HepG2 (cell line): ENCODE data around the gene ZNF345. TPM values are rescaled to one million over a fixed set of nuclear protein-coding genes. Genes with fewer than 3 reads are reported as not detected.

Experiments
- GATAD1 ChIP-seq: IDR thresholded peaks from 2 replicates; pipeline ENCODE4 v1.6.1; 2016; ENCODE audit warnings: missing genetic modification reagents, missing compliant biosample characterization
- GFI1 ChIP-seq: sonication (generic); formaldehyde crosslinking; IDR thresholded peaks from 2 replicates; pipeline ENCODE4 v1.5.0; 2020; ENCODE audit warnings: missing genetic modification reagents, mild to moderate bottlenecking, borderline replicate concordance
- HES4 ChIP-seq: sonication (generic); formaldehyde crosslinking; IDR thresholded peaks from 2 replicates; pipeline ENCODE4 v1.9.0; 2021; ENCODE audit warnings: mild to moderate bottlenecking, missing genetic modification reagents, borderline replicate concordance
- HMG20A ChIP-seq: IDR thresholded peaks from 2 replicates; pipeline ENCODE4 v1.6.1; 2016; ENCODE audit warnings: borderline replicate concordance
- HOXD1 ChIP-seq: sonication (generic); formaldehyde crosslinking; IDR thresholded peaks from 2 replicates; pipeline ENCODE4 v1.5.0; 2020; ENCODE audit warnings: missing genetic modification reagents
- ISX ChIP-seq: sonication (generic); formaldehyde crosslinking; conservative IDR thresholded peaks from 2 replicates; pipeline ENCODE4 v1.5.0; 2020; ENCODE audit warnings: missing genetic modification reagents
- KDM5A ChIP-seq: fragments of 200-600 bp; sonication (generic); IDR thresholded peaks from 2 replicates; pipeline ENCODE4 v1.7.0; 2018; ENCODE audit warnings: antibody characterized with exemption, mild to moderate bottlenecking, low read length, borderline replicate concordance
- LCORL ChIP-seq, 2 experiments: fragments of 450-650 bp in 1 of 2; sonication (generic) in 1 of 2; formaldehyde crosslinking in 1 of 2; IDR thresholded peaks; 2 replicates each; pipeline versions ENCODE4 v1.5.0 to v1.6.1; 2017 to 2020; ENCODE audit warnings: antibody characterized with exemption in 1 of 2, missing genetic modification reagents in 1 of 2
- NAIF1 ChIP-seq: sonication (generic); formaldehyde crosslinking; IDR thresholded peaks from 2 replicates; pipeline ENCODE4 v1.5.0; 2020; ENCODE audit warnings: mild to moderate bottlenecking, missing genetic modification reagents, borderline replicate concordance
- NFATC3 ChIP-seq: sonication (generic); formaldehyde crosslinking; IDR thresholded peaks from 2 replicates; pipeline ENCODE4 v1.5.1; 2020; ENCODE audit warnings: mild to moderate bottlenecking, missing genetic modification reagents
- NFYB ChIP-seq: sonication (generic); formaldehyde crosslinking; IDR thresholded peaks from 2 replicates; pipeline ENCODE4 v1.4.0; 2020; ENCODE audit warnings: missing genetic modification reagents
- NFYC ChIP-seq: IDR thresholded peaks from 2 replicates; pipeline ENCODE4 v1.6.1; 2016; ENCODE audit warnings: missing genetic modification reagents, missing compliant biosample characterization
- POLR2A ChIP-seq, 2 experiments: IDR thresholded peaks; 2 replicates each; pipeline ENCODE4 v1.6.1; 2011; ENCODE audit warnings: low read depth in 2 of 2, low read length in 2 of 2, mild to moderate bottlenecking in 1 of 2, moderate library complexity in 1 of 2; ENCODE audit not compliant: insufficient read depth in 1 of 2
- RBAK ChIP-seq: sonication (generic); formaldehyde crosslinking; IDR thresholded peaks from 2 replicates; pipeline ENCODE4 v1.5.1; 2020; ENCODE audit warnings: mild to moderate bottlenecking, missing genetic modification reagents
- SALL1 ChIP-seq: sonication (generic); formaldehyde crosslinking; IDR thresholded peaks from 2 replicates; pipeline ENCODE4 v1.8.0; 2022; ENCODE audit warnings: mild to moderate bottlenecking, missing genetic modification reagents
- SRY ChIP-seq: sonication (generic); formaldehyde crosslinking; IDR thresholded peaks from 2 replicates; pipeline ENCODE4 v1.8.0; 2022; ENCODE audit warnings: mild to moderate bottlenecking, missing genetic modification reagents
- TRAFD1 ChIP-seq: sonication (generic); formaldehyde crosslinking; IDR thresholded peaks from 2 replicates; pipeline ENCODE4 v1.5.1; 2020; ENCODE audit warnings: missing genetic modification reagents, mild to moderate bottlenecking, borderline replicate concordance
- UBTF ChIP-seq: sonication (generic); formaldehyde crosslinking; IDR thresholded peaks from 2 replicates; pipeline ENCODE4 v1.4.0; 2020; ENCODE audit warnings: mild to moderate bottlenecking, missing genetic modification reagents
- ZKSCAN1 ChIP-seq: fragments of 150-350 bp; IDR thresholded peaks from 2 replicates; pipeline ENCODE4 v1.6.1; 2014; ENCODE audit warnings: low read length
- ZNF160 ChIP-seq: sonication (generic); formaldehyde crosslinking; IDR thresholded peaks from 2 replicates; pipeline ENCODE4 v1.8.0; 2022; ENCODE audit warnings: mild to moderate bottlenecking, inconsistent platforms, missing genetic modification reagents
- ZNF205 ChIP-seq: IDR thresholded peaks from 2 replicates; pipeline ENCODE4 v1.6.1; 2018; ENCODE audit warnings: missing biosample characterization, missing genetic modification reagents
- ZNF451 ChIP-seq: sonication (generic); formaldehyde crosslinking; IDR thresholded peaks from 2 replicates; pipeline ENCODE4 v1.5.0; 2020; ENCODE audit warnings: mild to moderate bottlenecking, missing genetic modification reagents
- ZNF576 ChIP-seq: sonication (generic); formaldehyde crosslinking; IDR thresholded peaks from 2 replicates; pipeline ENCODE4 v1.4.0; 2020; ENCODE audit warnings: mild to moderate bottlenecking, missing genetic modification reagents
- polyA plus RNA-seq, 8 experiments: library from polyadenylated mRNA; depleted of rRNA in 3 of 8; stranded (reverse) in 7 of 8; unstranded in 1 of 8; fragments of >200 nt; fragmentation: Illumina TruSeq in 4 of 8; extraction: Trizol in 4 of 8; gene quantifications; 2 replicates each; pipeline versions ENCODE4 v1.2.1 to v1.2.3, GENCODE V29; 2011 to 2016; ENCODE audit warnings: low read depth in 4 of 8, missing spikeins in 1 of 8, mixed read lengths in 1 of 8; ENCODE audit not compliant: insufficient read depth in 1 of 8
- total RNA-seq, 5 experiments: library from RNA; depleted of rRNA; stranded (reverse); fragments of >200 nt; fragmentation: Illumina TruSeq; extraction: Trizol; gene quantifications; 2 replicates each; pipeline ENCODE4 v1.2.3, GENCODE V29; 2016; ENCODE audit warnings: low read depth in 1 of 5
- TF ChIP-seq, protein P1 (sequence below): sonication (generic); formaldehyde crosslinking; IDR thresholded peaks from 2 replicates; pipeline ENCODE4 v1.8.0; 2022; ENCODE audit warnings: missing genetic modification reagents, mild to moderate bottlenecking, inconsistent platforms, borderline replicate concordance

ZNF345 gene
- total and polyA plus RNA-seq, 2 of the 13 experiments (the other 11 are each of a cell fraction or from before 2014, with no cell fraction given): 2.6 to 2.9 TPM

DNA sequence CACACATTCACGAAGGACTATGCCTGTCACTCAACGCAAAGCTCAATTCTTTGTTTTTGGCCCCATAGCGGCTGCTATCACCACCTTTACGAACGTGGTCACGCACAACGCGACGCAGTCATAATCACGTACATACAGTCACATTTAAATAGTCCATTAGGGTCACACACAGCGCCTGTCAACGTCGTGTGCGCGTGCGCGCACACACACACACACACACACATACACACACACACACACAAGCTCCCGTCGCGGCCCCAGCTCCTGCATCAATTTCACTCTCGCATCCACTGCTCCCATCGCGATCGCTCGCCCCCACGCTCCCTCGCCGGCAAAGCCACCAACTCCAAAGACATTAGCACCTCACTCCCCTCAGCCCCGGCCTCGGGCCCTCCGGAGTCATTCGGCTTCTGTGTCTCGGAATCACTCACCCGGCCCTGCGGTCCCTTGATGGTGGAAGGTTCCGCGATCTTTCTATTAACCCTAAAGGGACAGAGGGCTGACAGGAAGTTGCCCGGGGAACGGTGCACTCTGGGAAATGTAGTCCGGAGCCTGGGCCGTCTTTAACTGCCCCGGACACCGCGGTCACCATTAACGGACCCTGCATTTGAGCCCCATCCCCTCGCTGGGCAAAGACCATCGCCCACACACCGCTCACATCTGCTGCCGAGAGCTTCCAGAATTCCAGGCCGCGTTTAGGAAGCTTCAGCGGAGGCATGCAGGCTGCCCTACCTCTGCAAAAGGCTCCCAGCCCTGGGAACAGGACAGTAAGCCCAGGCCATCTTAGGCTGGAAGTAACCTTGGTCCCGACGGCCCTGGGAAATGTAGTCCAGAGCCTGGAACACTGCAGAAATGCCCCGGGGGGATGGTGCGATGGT, 12.5 kb upstream of the ZNF345 start, which contains the start of gene ZNF790 (continued):
- TF ChIP-seq ZKSCAN1: no peak
- TF ChIP-seq NFYC (CRISPR knock-in tag): 0 out of 2 replicates have a peak, but pooled peaks have one; percentile 6
- TF ChIP-seq RBAK (CRISPR knock-in tag): 0 out of 2 replicates have a peak, but pooled peaks have one; percentile 41
- TF ChIP-seq UBTF (CRISPR knock-in tag): peak; percentile 72
- TF ChIP-seq HES4 (CRISPR knock-in tag): no peak
- peak; percentile 35; the same call in 1 of the 2 replicates for TF ChIP-seq NAIF1 (CRISPR knock-in tag)
- TF ChIP-seq POLR2A (IDR thresholded peaks at IDR 0.05; ENCODE audit: insufficient read depth in 1 of 2, low read depth in 2 of 2, low read length in 2 of 2): peak; percentile 61 to 78; a peak in 3 of 4 replicates
- 0 out of 2 replicates have a peak, but pooled peaks have one; percentile 67 for TF ChIP-seq ISX (CRISPR knock-in tag)
- no peak for TF ChIP-seq LCORL (IDR thresholded peaks at IDR 0.05)
- peak; percentile 84 for TF ChIP-seq LCORL (CRISPR knock-in tag; IDR thresholded peaks at IDR 0.05)
- TF ChIP-seq, protein P1, sequence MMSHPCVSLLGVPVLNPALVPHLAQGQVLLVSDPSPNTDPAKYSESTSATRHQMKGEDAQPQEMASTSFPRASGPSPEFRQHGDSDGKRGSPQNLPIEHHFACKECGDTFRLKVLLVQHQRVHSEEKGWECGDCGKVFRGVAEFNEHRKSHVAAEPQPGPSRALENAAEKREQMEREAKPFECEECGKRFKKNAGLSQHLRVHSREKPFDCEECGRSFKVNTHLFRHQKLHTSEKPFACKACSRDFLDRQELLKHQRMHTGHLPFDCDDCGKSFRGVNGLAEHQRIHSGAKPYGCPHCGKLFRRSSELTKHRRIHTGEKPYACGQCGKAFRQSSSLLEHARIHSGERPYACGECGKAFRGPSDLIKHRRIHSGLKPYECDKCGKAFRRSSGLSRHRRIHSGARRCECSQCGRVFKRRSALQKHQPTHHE (CRISPR knock-in tag): peak; percentile 80
- peak; percentile 89 for TF ChIP-seq KDM5A
- peak; percentile 78 for TF ChIP-seq SRY (CRISPR knock-in tag)
- TF ChIP-seq NFATC3 (CRISPR knock-in tag): peak; percentile 78; the same call in 1 of the 2 replicates
- TF ChIP-seq SALL1 (CRISPR knock-in tag): peak; percentile 54
- 0 out of 2 replicates have a peak, but pooled peaks have one; percentile 34 for TF ChIP-seq HOXD1
- TF ChIP-seq GATAD1: peak; percentile 84
- no peak for TF ChIP-seq ZNF576 (CRISPR knock-in tag)
- peak; percentile 37; the same call in 1 of the 2 replicates for TF ChIP-seq ZNF451
- 0 out of 2 replicates have a peak, but pooled peaks have one; percentile 61 for TF ChIP-seq GFI1
- peak; percentile 31; the same call in 1 of the 2 replicates for TF ChIP-seq NFYB (CRISPR knock-in tag)
- TF ChIP-seq HMG20A (CRISPR knock-in tag): no peak
- peak; percentile 86; the same call in 1 of the 2 replicates for TF ChIP-seq TRAFD1 (CRISPR knock-in tag)
- 0 out of 2 replicates have a peak, but pooled peaks have one; percentile 32 for TF ChIP-seq ZNF205 (CRISPR knock-in tag)
- TF ChIP-seq ZNF160: peak; percentile 21; the same call in 1 of the 2 replicates
